Measurements from ENCODE around the gene SLF2. TPM values are rescaled to one million over a fixed set of nuclear protein-coding genes. Genes with fewer than 3 reads are reported as not detected.

The SLF2 gene
- total and polyA plus RNA-seq, 2 donors = 23.8 to 26.3 TPM

GRCh38 chr10:101014230-101014884, 101.6 kb downstream of the SLF2 start:
- 27% methylated on average over 11 of the region's 11 CpGs for WGBS
- Histone ChIP-seq H3K36me3 (ENCODE audit: control insufficient read depth in 2 of 2, insufficient read depth in 2 of 2, low read length in 1 of 2) (no peaks in the 10 kb centered on the region), H3K4me1 (ENCODE audit: control insufficient read depth in 2 of 2, insufficient read depth in 2 of 2, low read length in 2 of 2) (peaks cover 0 to 13% of the 10 kb centered on the region in 2 donors), H3K9me3 (ENCODE audit: control insufficient read depth in 2 of 2, insufficient read depth in 1 of 2, low read length in 1 of 2) (no peaks in the 10 kb centered on the region), H3K4me3 (ENCODE audit: low read length in 2 of 2) (no peak overlapping the region), H3K27ac (ENCODE audit: low read depth in 1 of 2, low read length in 1 of 2) (no peak overlapping the region), H3K27me3 (ENCODE audit: control insufficient read depth in 2 of 2, insufficient read depth in 1 of 2, low read length in 1 of 2) (peaks cover 16 to 53% of the 10 kb centered on the region in 2 donors)
- peak in 6 of 9 donors; percentile 24 to 76 (median 64) for DNase-seq (ENCODE audit: low read depth in 6 of 9, low spot score in 9 of 9)

Other genes with a start within 250 kb of the SLF2 start
- gene PAX2, start 167.4 kb upstream of the SLF2 start, total RNA-seq = 0.09 TPM
- gene PAX2, start 167.4 kb upstream of the SLF2 start, polyA plus RNA-seq = 0.43 TPM
- 0.24 TPM for gene SEMA4G, start 56.5 kb downstream of the SLF2 start, total RNA-seq
- 1.2 TPM for gene SEMA4G, start 56.5 kb downstream of the SLF2 start, polyA plus RNA-seq
- gene MRPL43, start 74.5 kb downstream of the SLF2 start, total RNA-seq = 55.0 TPM
- gene MRPL43, start 74.5 kb downstream of the SLF2 start, polyA plus RNA-seq = 95.1 TPM
- 9.1 TPM for gene TWNK, start 74.6 kb downstream of the SLF2 start, total RNA-seq
- gene TWNK, start 74.6 kb downstream of the SLF2 start, polyA plus RNA-seq = 5.9 TPM
- 9.8 TPM for gene LZTS2, start 86.8 kb downstream of the SLF2 start, total RNA-seq
- 44.7 TPM for gene LZTS2, start 86.8 kb downstream of the SLF2 start, polyA plus RNA-seq
- 0.19 TPM for gene PDZD7, start 118.2 kb downstream of the SLF2 start, total RNA-seq
- 1.4 TPM for gene PDZD7, start 118.2 kb downstream of the SLF2 start, polyA plus RNA-seq
- gene SFXN3, start 118.3 kb downstream of the SLF2 start, total RNA-seq = 7.7 TPM
- gene SFXN3, start 118.3 kb downstream of the SLF2 start, polyA plus RNA-seq = 16.3 TPM
- gene KAZALD1, start 149.0 kb downstream of the SLF2 start, total RNA-seq = 2.8 TPM
- gene KAZALD1, start 149.0 kb downstream of the SLF2 start, polyA plus RNA-seq = 2.3 TPM
- 0.05 TPM for gene TLX1, start 218.3 kb downstream of the SLF2 start, total RNA-seq
- gene TLX1, start 218.3 kb downstream of the SLF2 start, polyA plus RNA-seq = 0.27 TPM